H9 (cell line): Measurements from ENCODE around the gene ARMC5. TPM values are rescaled to one million over a fixed set of nuclear protein-coding genes. Genes with fewer than 3 reads are reported as not detected.
"Not testable (repeated sequence)": the region's sequence is repeated elsewhere in the genome, so short reads cannot be mapped to it uniquely, and the experiment has no call there.

Source experiments
- DNase-seq: peaks from one replicate; pipeline ENCODE4 v3.0.0-alpha.2; 2017
- H2AFZ ChIP-seq: one replicate; pipeline ENCODE4 v1.6.1; 2013; ENCODE audit warnings: mild to moderate bottlenecking, low read length, control low read depth, moderate library complexity
- H2AK5ac ChIP-seq: 2 replicates; pipeline ENCODE4 v1.6.1; 2013; ENCODE audit warnings: low read length, control low read depth, mixed read lengths; ENCODE audit not compliant: insufficient read length
- H2BK120ac ChIP-seq: one replicate; pipeline ENCODE4 v1.6.1; 2013; ENCODE audit warnings: low read depth, mild to moderate bottlenecking, low read length, control low read depth, inconsistent platforms; ENCODE audit not compliant: poor library complexity, severe bottlenecking
- H2BK12ac ChIP-seq: 2 replicates; pipeline ENCODE4 v1.6.1; 2013; ENCODE audit warnings: low read length, control low read depth, mixed read lengths, low read depth; ENCODE audit not compliant: insufficient read length
- H2BK15ac ChIP-seq: 2 replicates; pipeline ENCODE4 v1.6.1; 2013; ENCODE audit warnings: low read depth, low read length, control low read depth
- H2BK20ac ChIP-seq: one replicate; pipeline ENCODE4 v1.6.1; 2013; ENCODE audit warnings: low read depth, mild to moderate bottlenecking, low read length, control low read depth, inconsistent platforms; ENCODE audit not compliant: poor library complexity, severe bottlenecking
- H2BK5ac ChIP-seq: 2 replicates; pipeline ENCODE4 v1.6.1; 2013; ENCODE audit warnings: low read length, control low read depth, mixed read lengths; ENCODE audit not compliant: insufficient read length
- H3K14ac ChIP-seq: 2 replicates; pipeline ENCODE4 v1.6.1; 2013; ENCODE audit warnings: low read length, control low read depth; ENCODE audit not compliant: insufficient read depth
- H3K18ac ChIP-seq: 2 replicates; pipeline ENCODE4 v1.6.1; 2013; ENCODE audit warnings: low read depth, mild to moderate bottlenecking, mixed read lengths, low read length, control low read depth; ENCODE audit not compliant: insufficient read length
- H3K23ac ChIP-seq: 2 replicates; pipeline ENCODE4 v1.6.1; 2013; ENCODE audit warnings: low read length, control low read depth, mixed read lengths, low read depth; ENCODE audit not compliant: insufficient read length
- H3K23me2 ChIP-seq: 2 replicates; pipeline ENCODE4 v1.6.1; 2013; ENCODE audit warnings: low read depth, mild to moderate bottlenecking, mixed read lengths, low read length, control low read depth; ENCODE audit not compliant: insufficient read length, poor library complexity, severe bottlenecking
- H3K27ac ChIP-seq: 2 replicates; pipeline ENCODE4 v1.5.1; 2013; ENCODE audit warnings: low read length, control low read depth, mixed read lengths, low read depth; ENCODE audit not compliant: insufficient read length
- H3K27me3 ChIP-seq: 2 replicates; pipeline ENCODE4 v1.6.1; 2013; ENCODE audit warnings: low read length, control low read depth, inconsistent platforms; ENCODE audit not compliant: insufficient read depth
- H3K4ac ChIP-seq: 2 replicates; pipeline ENCODE4 v1.6.1; 2013; ENCODE audit warnings: low read depth, mild to moderate bottlenecking, control low read depth, inconsistent platforms, low read length, moderate library complexity
- H3K4me1 ChIP-seq: 2 replicates; pipeline ENCODE4 v1.6.1; 2013; ENCODE audit warnings: low read length, control low read depth, inconsistent platforms; ENCODE audit not compliant: insufficient read depth
- H3K4me2 ChIP-seq: 2 replicates; pipeline ENCODE4 v1.6.1; 2013; ENCODE audit warnings: low read length, control low read depth, mixed read lengths; ENCODE audit not compliant: insufficient read length, insufficient read depth
- H3K56ac ChIP-seq: 2 replicates; pipeline ENCODE4 v1.6.1; 2013; ENCODE audit warnings: low read depth, mild to moderate bottlenecking, mixed read lengths, low read length, control low read depth; ENCODE audit not compliant: insufficient read length
- H3K79me1 ChIP-seq: 2 replicates; pipeline ENCODE4 v1.6.1; 2013; ENCODE audit warnings: low read depth, mild to moderate bottlenecking, moderate library complexity, low read length, control low read depth, inconsistent platforms; ENCODE audit not compliant: insufficient read depth, poor library complexity, severe bottlenecking
- H3K79me2 ChIP-seq: 2 replicates; pipeline ENCODE4 v1.6.1; 2013; ENCODE audit warnings: low read length, control low read depth, inconsistent platforms; ENCODE audit not compliant: insufficient read depth
- H3K9ac ChIP-seq: 2 replicates; pipeline ENCODE4 v1.6.1; 2013; ENCODE audit warnings: low read length, control low read depth, mixed read lengths; ENCODE audit not compliant: insufficient read length; ENCODE audit errors: extremely low read depth
- H3K9me3 ChIP-seq: one replicate; pipeline ENCODE4 v1.6.1; 2013; ENCODE audit warnings: low read depth, low read length, inconsistent platforms; ENCODE audit not compliant: control insufficient read depth
- H3T11ph ChIP-seq: one replicate; pipeline ENCODE4 v1.6.1; 2013; ENCODE audit warnings: mild to moderate bottlenecking, low read length, control low read depth, inconsistent platforms
- H4K20me1 ChIP-seq: one replicate; pipeline ENCODE4 v1.6.1; 2013; ENCODE audit not compliant: control insufficient read depth, insufficient read length, insufficient read depth
- H4K5ac ChIP-seq: 2 replicates; pipeline ENCODE4 v1.6.1; 2013; ENCODE audit warnings: low read depth, mild to moderate bottlenecking, mixed read lengths, low read length, control low read depth; ENCODE audit not compliant: insufficient read length
- H4K8ac ChIP-seq: replicated peaks from 2 replicates; pipeline ENCODE4 v1.6.1; 2013; ENCODE audit warnings: low read length, control low read depth, mixed read lengths, low read depth; ENCODE audit not compliant: insufficient read length
- H4K91ac ChIP-seq: 2 replicates; pipeline ENCODE4 v1.6.1; 2013; ENCODE audit warnings: low read depth, mild to moderate bottlenecking, moderate library complexity, mixed read lengths, low read length, control low read depth; ENCODE audit not compliant: insufficient read length
- H3K27ac Mint-ChIP-seq, 3 experiments: 2 replicates in 2 of 3; 3 replicates in 1 of 3; pipeline ENCODE4 v1.8.0; 2020 to 2021; ENCODE audit warnings: mixed read lengths in 3 of 3, mild to moderate bottlenecking in 1 of 3, moderate library complexity in 1 of 3
- H3K27me3 Mint-ChIP-seq: 2 replicates; pipeline ENCODE4 v1.8.0; 2021; ENCODE audit warnings: low read depth, mild to moderate bottlenecking, moderate library complexity, mixed read lengths
- H3K36me3 Mint-ChIP-seq, 3 experiments: 2 replicates in 2 of 3; 3 replicates in 1 of 3; pipeline ENCODE4 v1.8.0; 2020 to 2021; ENCODE audit warnings: low read depth in 3 of 3, mixed read lengths in 3 of 3; ENCODE audit not compliant: insufficient read depth in 1 of 3
- H3K4me1 Mint-ChIP-seq, 2 experiments: 2 replicates each; pipeline ENCODE4 v1.8.0; 2020; ENCODE audit warnings: mixed read lengths in 2 of 2
- H3K4me3 Mint-ChIP-seq, 2 experiments: 2 replicates in 1 of 2; 3 replicates in 1 of 2; pipeline ENCODE4 v1.8.0; 2020 to 2021; ENCODE audit warnings: mild to moderate bottlenecking in 2 of 2, mixed read lengths in 2 of 2, moderate library complexity in 1 of 2
- H3K9me3 Mint-ChIP-seq, 2 experiments: 2 replicates in 1 of 2; 3 replicates in 1 of 2; pipeline ENCODE4 v1.8.0; 2020; ENCODE audit warnings: mild to moderate bottlenecking in 2 of 2, mixed read lengths in 2 of 2, moderate library complexity in 1 of 2
- WGBS: extraction: QIAGEN DNeasy Blood & Tissue Kit; methylation state at CpG from one replicate; pipeline ENCODE4 v1.1.7; 2013; ENCODE audit warnings: missing lambda C conversion rate, low lambda C conversion rate, mixed read lengths; ENCODE audit not compliant: insufficient read length; ENCODE audit errors: extremely low coverage; 5-methylcytosine and 5-hydroxymethylcytosine counted together
- total RNA-seq: library from RNA; stranded (reverse); gene quantifications from 2 replicates; pipeline ENCODE4 v1.2.1, GENCODE V29; 2021
- TF ChIP-seq, protein P1 (sequence below): fragments of 200-600 bp; sonication (generic); conservative IDR thresholded peaks from 3 replicates; pipeline ENCODE4 v1.8.0; 2021; ENCODE audit warnings: antibody characterized with exemption, mild to moderate bottlenecking

The ARMC5 gene
- total RNA-seq, 1 experiment from 2014 or later, result 18.7 TPM

DNA sequence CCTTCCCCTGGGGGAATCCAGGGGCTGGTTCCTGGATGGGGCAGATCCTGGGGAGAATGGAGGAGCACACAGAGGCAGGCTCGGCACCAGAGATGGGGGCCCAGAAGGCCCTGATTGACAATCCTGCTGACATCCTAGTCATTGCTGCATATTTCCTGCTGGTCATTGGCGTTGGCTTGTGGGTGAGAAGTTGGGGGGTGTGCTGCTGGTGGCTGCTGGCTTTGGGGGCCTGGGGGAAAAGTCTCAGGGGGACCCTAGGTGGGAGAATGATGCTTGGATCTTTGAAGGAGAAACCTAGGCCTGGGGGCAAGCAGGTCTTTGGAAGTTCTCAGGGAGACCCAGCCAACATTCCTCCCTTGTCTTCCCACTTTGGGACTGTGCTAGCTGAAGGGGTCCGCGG lies 23.8 kb downstream of the ARMC5 start, which contains the start of gene SLC5A2:
SLC5A2 (plus strand) TSS at position 43 of the 400 bp plus-strand sequence; CDS start at position 57, 14 bp downstream.
- Histone ChIP-seq H3K4ac (no peak within 1 kb of the TSS), H3K9ac (no peak within 1 kb of the TSS), H3K56ac (no peak within 1 kb of the TSS), H2BK120ac (no peak within 1 kb of the TSS), H3T11ph (no peak within 1 kb of the TSS), H3K23me2 (peaks cover 5% of the 10 kb centered on the region), H2BK12ac (no peak within 1 kb of the TSS), H2BK5ac (no peak within 1 kb of the TSS), H4K20me1 (no peaks in the 10 kb centered on the region), H2BK20ac (no peak within 1 kb of the TSS), H3K27ac (no peak within 1 kb of the TSS), H3K4me2 (no peak within 1 kb of the TSS), H3K4me1 (no peaks in the 10 kb centered on the region), H2BK15ac (no peak within 1 kb of the TSS), H3K23ac (no peak within 1 kb of the TSS), H3K9me3 (no peaks in the 10 kb centered on the region), H3K14ac (no peak within 1 kb of the TSS), H2AFZ (no peak within 1 kb of the TSS), H3K18ac (no peak within 1 kb of the TSS), H2AK5ac (no peak within 1 kb of the TSS), H4K8ac (no peak within 1 kb of the TSS), H3K79me2 (no peaks in the 10 kb centered on the region), H3K79me1 (no peaks in the 10 kb centered on the region), H4K91ac (no peak within 1 kb of the TSS), H4K5ac (no peak within 1 kb of the TSS), H3K27me3 (peaks cover 11% of the 10 kb centered on the region; the same call in 1 of the 2 replicates)
- Mint-ChIP-seq H3K9me3 (no peaks in the 10 kb centered on the region; a peak in 1 of 5 replicates), H3K4me1 (peaks cover 9 to 12% of the 10 kb centered on the region in 2 experiments), H3K27me3 (peaks cover 85% of the 10 kb centered on the region), H3K27ac (no peak within 1 kb of the TSS), H3K36me3 (no peaks in the 10 kb centered on the region; a peak in 2 of 7 replicates), H3K4me3 (0 out of 5 replicates have a peak within 1 kb of the TSS, but pooled peaks of 1 of the 2 experiments have one; percentile 7)
- TF ChIP-seq, protein P1, sequence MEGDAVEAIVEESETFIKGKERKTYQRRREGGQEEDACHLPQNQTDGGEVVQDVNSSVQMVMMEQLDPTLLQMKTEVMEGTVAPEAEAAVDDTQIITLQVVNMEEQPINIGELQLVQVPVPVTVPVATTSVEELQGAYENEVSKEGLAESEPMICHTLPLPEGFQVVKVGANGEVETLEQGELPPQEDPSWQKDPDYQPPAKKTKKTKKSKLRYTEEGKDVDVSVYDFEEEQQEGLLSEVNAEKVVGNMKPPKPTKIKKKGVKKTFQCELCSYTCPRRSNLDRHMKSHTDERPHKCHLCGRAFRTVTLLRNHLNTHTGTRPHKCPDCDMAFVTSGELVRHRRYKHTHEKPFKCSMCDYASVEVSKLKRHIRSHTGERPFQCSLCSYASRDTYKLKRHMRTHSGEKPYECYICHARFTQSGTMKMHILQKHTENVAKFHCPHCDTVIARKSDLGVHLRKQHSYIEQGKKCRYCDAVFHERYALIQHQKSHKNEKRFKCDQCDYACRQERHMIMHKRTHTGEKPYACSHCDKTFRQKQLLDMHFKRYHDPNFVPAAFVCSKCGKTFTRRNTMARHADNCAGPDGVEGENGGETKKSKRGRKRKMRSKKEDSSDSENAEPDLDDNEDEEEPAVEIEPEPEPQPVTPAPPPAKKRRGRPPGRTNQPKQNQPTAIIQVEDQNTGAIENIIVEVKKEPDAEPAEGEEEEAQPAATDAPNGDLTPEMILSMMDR, result no peak
- no CpG with 5 or more reads among the region's 4 CpGs for WGBS
- no peak for DNase-seq

DNA sequence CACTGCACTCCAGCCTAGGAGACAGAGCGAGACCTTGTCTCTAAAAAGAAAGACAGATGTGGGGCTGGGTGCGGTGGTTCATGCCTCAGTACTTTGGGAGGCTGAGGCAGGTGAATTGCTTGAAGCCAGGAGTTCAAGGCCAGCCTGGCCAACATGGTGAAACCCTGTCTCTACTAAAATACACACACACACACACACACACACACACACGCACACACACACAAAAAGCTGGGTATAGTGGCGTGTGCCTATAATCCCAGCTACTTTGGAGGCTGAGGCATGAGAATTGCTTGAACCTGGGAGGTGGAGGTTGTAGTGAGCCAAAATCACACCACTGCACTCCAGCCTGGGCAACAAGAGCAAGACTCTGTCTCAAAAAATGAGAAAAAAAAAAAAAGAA lies 24.7 kb downstream of the ARMC5 start:
- H3K4me3 Mint-ChIP-seq, H3K36me3 Mint-ChIP-seq, H2BK12ac ChIP-seq, H3K56ac ChIP-seq, H3K4ac ChIP-seq, H3K9ac ChIP-seq, H3K9me3 Mint-ChIP-seq, H3K27ac Mint-ChIP-seq, H3K14ac ChIP-seq, H2BK5ac ChIP-seq, H4K20me1 ChIP-seq, H3K27ac ChIP-seq, H2AK5ac ChIP-seq, H2BK20ac ChIP-seq, H2BK15ac ChIP-seq, H4K91ac ChIP-seq, H2AFZ ChIP-seq, H3K23ac ChIP-seq, H3K9me3 ChIP-seq, H3K79me2 ChIP-seq, H3T11ph ChIP-seq, H4K8ac ChIP-seq, DNase-seq, H4K5ac ChIP-seq, H3K18ac ChIP-seq, H3K79me1 ChIP-seq, H3K4me1 ChIP-seq, H3K4me2 ChIP-seq, H2BK120ac ChIP-seq: not testable (repeated sequence)
- no CpG with 5 or more reads among the region's 4 CpGs for WGBS
- Mint-ChIP-seq H3K27me3 (peaks cover 85% of the 10 kb centered on the region), H3K4me1 (peaks cover 8 to 11% of the 10 kb centered on the region in 2 experiments)
- Histone ChIP-seq H3K27me3 (peaks cover 13% of the 10 kb centered on the region; the same call in 1 of the 2 replicates), H3K23me2 (peaks cover 11% of the 10 kb centered on the region)
